Measurements from ENCODE around the gene POLR2L.

GRCh38 chr11:861105-861479 is 18.8 kb upstream of the POLR2L start:
- TF ChIP-seq POU6F1 (CRISPR knock-in tag; IDR thresholded peaks at IDR 0.05; ENCODE audit: borderline replicate concordance, low read depth) (no peak), ZNF8 (CRISPR knock-in tag; IDR thresholded peaks at IDR 0.05) (no peak)

Data from SK-N-SH treated with all-trans-retinoic acid at 6 μM for 48 hours (cell line).